Bronchial epithelial cell (primary cell): Measurements from ENCODE around the gene HHIPL1. TPM values are rescaled to one million over a fixed set of nuclear protein-coding genes. Genes with fewer than 3 reads are reported as not detected.
A peak's percentile ranks its signal among the peaks of the same experiment; 100 is the strongest.

ENCODE experiments used
- DNase-seq: peaks from one replicate; pipeline ENCODE4 v3.0.0-alpha.2; 2010; ENCODE audit warnings: low read depth
- FAIRE-seq: peaks from 2 replicates; lab custom pipeline; 2011; peaks lifted over from hg19 to GRCh38; lab: Jason Lieb, UNC
- H3K27me3 ChIP-seq: 2 replicates; pipeline ENCODE4 v1.5.1; 2011; ENCODE audit warnings: low read length; ENCODE audit not compliant: control insufficient read depth, insufficient read depth
- H3K36me3 ChIP-seq: 2 replicates; pipeline ENCODE4 v1.5.1; 2011; ENCODE audit warnings: low read length; ENCODE audit not compliant: control insufficient read depth, insufficient read depth
- H3K4me3 ChIP-seq: 2 replicates; pipeline ENCODE4 v1.5.1; 2011; ENCODE audit warnings: mild to moderate bottlenecking, low read depth, low read length, control low read depth
- total RNA-seq: library from RNA; depleted of rRNA; stranded (reverse); fragments of >200 nt; gene quantifications from 2 replicates; pipeline ENCODE4 v1.2.1, GENCODE V29; 2014
- TF ChIP-seq, protein P1 (sequence below): IDR thresholded peaks from 2 replicates; pipeline ENCODE4 v1.5.1; 2011; ENCODE audit warnings: mild to moderate bottlenecking, moderate library complexity, low read length, control low read depth, inconsistent platforms; ENCODE audit not compliant: insufficient read depth, severe bottlenecking

The HHIPL1 gene
- total RNA-seq, 1 donor from 2014 or later = 0.53 TPM

DNA sequence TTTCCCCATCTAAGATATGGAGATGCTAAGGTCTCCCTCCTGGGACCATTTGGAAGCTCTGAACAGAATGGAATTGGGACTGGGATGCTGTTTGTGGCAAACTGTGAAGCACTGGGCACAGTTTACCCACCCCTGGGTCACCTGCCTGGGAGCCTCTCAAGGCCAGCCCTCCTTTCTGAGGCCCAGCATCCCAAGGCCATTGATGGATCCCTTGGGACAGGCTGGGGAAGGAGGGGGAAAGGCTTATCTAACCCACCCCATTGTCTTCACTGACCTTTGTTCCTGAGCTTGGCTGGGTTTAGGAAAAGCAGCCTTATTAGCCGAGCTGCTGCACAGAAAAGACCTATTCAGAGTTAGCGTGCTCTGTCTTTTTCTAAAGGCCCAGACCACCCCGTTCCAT is 46.2 kb upstream of the HHIPL1 start:
- FAIRE-seq (no peak), DNase-seq (no peak)
- Histone ChIP-seq H3K36me3 (no peaks in the 10 kb centered on the region), H3K4me3 (no peak overlapping the region), H3K27me3 (no peaks in the 10 kb centered on the region)
- TF ChIP-seq, protein P1, sequence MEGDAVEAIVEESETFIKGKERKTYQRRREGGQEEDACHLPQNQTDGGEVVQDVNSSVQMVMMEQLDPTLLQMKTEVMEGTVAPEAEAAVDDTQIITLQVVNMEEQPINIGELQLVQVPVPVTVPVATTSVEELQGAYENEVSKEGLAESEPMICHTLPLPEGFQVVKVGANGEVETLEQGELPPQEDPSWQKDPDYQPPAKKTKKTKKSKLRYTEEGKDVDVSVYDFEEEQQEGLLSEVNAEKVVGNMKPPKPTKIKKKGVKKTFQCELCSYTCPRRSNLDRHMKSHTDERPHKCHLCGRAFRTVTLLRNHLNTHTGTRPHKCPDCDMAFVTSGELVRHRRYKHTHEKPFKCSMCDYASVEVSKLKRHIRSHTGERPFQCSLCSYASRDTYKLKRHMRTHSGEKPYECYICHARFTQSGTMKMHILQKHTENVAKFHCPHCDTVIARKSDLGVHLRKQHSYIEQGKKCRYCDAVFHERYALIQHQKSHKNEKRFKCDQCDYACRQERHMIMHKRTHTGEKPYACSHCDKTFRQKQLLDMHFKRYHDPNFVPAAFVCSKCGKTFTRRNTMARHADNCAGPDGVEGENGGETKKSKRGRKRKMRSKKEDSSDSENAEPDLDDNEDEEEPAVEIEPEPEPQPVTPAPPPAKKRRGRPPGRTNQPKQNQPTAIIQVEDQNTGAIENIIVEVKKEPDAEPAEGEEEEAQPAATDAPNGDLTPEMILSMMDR = no peak

DNA sequence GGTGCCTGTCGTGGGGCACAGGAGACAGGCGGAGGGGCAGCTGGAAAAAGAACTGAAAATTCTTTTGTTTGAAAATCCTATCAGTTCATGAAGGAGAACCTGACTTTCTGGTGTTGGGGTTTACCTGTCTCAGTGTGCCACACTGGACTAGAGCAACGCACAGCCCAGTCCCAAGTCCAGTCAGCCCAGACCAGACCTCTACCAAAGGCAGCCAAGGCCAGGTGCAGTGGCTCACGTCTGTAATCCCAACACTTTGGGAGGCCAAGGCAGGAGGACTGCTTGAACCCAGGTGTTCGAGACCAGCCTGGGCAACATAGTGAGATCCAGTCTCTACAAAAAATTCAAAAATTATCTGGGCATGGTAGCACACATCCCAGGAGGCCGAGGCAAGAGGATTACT is 45.5 kb upstream of the HHIPL1 start:
- DNase-seq = no peak
- H3K4me3 ChIP-seq = no peak overlapping the region
- FAIRE-seq = no peak
- no peaks in the 10 kb centered on the region for H3K27me3 ChIP-seq
- TF ChIP-seq, protein P1 = no peak
- H3K36me3 ChIP-seq = no peaks in the 10 kb centered on the region

DNA sequence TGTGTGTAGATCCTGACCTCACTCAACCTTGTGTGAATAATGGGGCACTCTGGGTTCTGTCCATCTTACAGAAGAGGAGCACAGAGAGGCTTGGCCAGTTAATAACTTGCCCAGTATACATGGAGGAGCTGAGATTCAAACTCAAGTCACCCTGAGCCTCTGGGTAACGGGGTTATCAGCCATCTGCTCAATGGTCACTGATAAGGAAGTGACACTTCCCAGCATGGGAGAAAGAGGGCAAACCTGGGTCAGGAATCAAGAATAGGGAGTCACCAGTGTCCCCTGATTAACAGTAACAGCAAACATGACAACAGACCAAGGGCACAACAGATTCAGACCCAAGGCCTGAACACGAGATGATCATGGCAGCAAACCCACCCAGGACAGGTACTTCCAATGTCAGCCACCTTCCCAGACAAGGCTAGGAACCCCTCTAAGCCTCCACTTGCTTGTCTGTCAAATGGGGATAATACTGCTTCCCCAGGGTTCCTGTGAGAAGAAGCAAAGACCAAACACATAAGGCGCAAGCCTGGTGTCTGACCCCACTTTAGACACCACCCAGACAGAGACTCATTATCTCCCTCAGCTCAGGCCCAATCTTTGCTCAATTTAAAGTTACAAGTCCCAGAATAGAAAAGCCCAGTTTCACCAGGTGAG is 44.6 kb upstream of the HHIPL1 start:
- DNase-seq (no peak), FAIRE-seq (no peak)
- TF ChIP-seq, protein P1 = no peak
- Histone ChIP-seq H3K36me3 (no peaks in the 10 kb centered on the region), H3K27me3 (no peaks in the 10 kb centered on the region), H3K4me3 (no peak overlapping the region)

DNA sequence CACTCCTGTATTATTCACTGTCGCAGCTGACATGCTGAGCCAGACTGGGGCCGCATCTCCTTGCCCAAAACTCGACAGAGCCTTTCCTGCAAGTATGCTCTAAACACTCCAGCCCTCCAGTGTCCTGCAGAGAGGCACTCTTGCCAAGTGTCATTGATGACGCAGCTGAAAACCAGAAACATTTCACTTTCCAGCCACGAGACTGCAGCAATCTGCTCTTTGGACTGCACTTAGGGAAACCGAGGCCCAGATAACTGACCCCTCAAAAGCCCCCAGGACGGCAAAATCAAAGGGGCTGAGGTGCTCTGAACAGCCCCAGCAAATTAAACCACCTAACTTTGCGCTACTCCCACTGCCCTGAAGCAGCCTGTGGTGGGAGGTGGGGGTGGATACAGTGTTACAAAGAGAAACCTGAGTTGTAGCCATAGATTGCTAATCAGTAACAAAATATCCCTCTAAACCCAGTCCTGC is 43.5 kb upstream of the HHIPL1 start:
- FAIRE-seq (no peak), DNase-seq (no peak)
- Histone ChIP-seq H3K27me3 (no peaks in the 10 kb centered on the region), H3K4me3 (peak overlapping the region; percentile 41), H3K36me3 (no peaks in the 10 kb centered on the region)
- TF ChIP-seq, protein P1 = no peak

DNA sequence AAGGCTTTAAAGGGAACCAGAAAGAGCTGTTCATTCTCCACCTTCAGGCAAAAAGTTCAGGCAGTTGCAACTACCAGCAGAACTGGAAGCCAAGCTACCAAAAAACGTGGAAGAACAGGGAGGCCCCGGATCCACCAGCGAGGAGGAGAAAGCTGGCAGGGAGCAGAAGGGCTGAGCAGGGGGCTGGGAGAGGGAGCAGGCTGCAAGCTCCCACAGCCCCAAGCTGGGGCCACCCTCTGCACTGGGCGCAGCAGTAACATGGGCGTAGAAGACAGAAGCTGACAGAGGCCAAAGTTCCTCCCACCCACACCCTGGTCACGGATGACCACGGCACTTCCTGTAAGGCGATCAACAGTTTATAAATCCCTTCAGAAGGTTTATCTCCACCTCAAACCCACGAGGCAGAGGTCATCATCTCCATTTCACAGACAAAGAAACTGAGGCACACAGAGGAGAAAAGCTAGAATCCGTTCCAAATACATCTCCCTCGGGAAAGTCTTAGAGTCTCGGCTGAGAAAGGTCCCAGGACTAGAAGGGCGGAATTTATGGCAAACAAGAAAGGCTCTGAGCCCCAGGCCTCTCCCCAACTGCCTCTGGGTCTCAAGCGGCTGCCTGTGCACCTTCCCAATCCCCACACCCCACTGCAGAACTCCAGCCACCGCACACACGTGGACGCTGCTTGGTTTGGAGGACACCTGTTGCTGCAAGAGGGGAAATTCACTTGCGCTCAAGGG is 42.7 kb upstream of the HHIPL1 start:
- H3K36me3 ChIP-seq = no peaks in the 10 kb centered on the region
- peak overlapping the region; percentile 41 for H3K4me3 ChIP-seq
- H3K27me3 ChIP-seq = no peaks in the 10 kb centered on the region
- DNase-seq (no peak), FAIRE-seq (peak; percentile 70)
- TF ChIP-seq, protein P1 = no peak
